Measurements from ENCODE around the gene KLRC2. TPM values are rescaled to one million over a fixed set of nuclear protein-coding genes. Genes with fewer than 3 reads are reported as not detected.
"Not testable (repeated sequence)": the region's sequence is repeated elsewhere in the genome, so short reads cannot be mapped to it uniquely, and the experiment has no call there.

The KLRC2 gene
- polyA plus RNA-seq (2012; ENCODE audit: insufficient read depth, insufficient read length), result not detected

GRCh38 chr12:10435816-10436215, at the start of gene KLRC2:
TSS of gene KLRC2 (minus strand) at chr12:10436010. CDS start at chr12:10435986, 24 bp downstream.
- H3K4me3 ChIP-seq (ENCODE audit: low read length); DNase-seq (ENCODE audit: low read depth, low spot score): not testable (repeated sequence)

GRCh38 chr12:10481901-10482300, 46.1 kb upstream of the KLRC2 start:
- DNase-seq (ENCODE audit: low read depth, low spot score); H3K4me3 ChIP-seq (ENCODE audit: low read length): not testable (repeated sequence)

- DNase-seq (ENCODE audit: low read depth, low spot score), result not testable (repeated sequence)
These were observed 37.0 kb upstream of the KLRC2 start for GRCh38 chr12:10472808-10473207.

GRCh38 chr12:10469701-10470100, 33.9 kb upstream of the KLRC2 start:
- no peak for DNase-seq (ENCODE audit: low read depth, low spot score)
- H3K4me3 ChIP-seq (ENCODE audit: low read length), result no peak overlapping the region

More at GRCh38 chr12:10472808-10473207, 37.0 kb upstream of the KLRC2 start:
- not testable (repeated sequence) for H3K4me3 ChIP-seq (ENCODE audit: low read length)

GRCh38 chr12:10466311-10466710, 30.5 kb upstream of the KLRC2 start:
- no peak for DNase-seq (ENCODE audit: low read depth, low spot score)
- H3K4me3 ChIP-seq (ENCODE audit: low read length), result no peak overlapping the region

- H3K4me3 ChIP-seq (ENCODE audit: low read length), result no peak overlapping the region
- no peak for DNase-seq (ENCODE audit: low read depth, low spot score)
These were observed 21.9 kb upstream of the KLRC2 start for GRCh38 chr12:10457760-10458159.

- H3K4me3 ChIP-seq (ENCODE audit: low read length), result no peak overlapping the region
- DNase-seq (ENCODE audit: low read depth, low spot score), result no peak
These were observed 21.0 kb upstream of the KLRC2 start for GRCh38 chr12:10456856-10457255.

GRCh38 chr12:10455766-10456165, 20.0 kb upstream of the KLRC2 start:
- no peak overlapping the region for H3K4me3 ChIP-seq (ENCODE audit: low read length)
- DNase-seq (ENCODE audit: low read depth, low spot score), result no peak

GRCh38 chr12:10454531-10454930, 18.7 kb upstream of the KLRC2 start:
- H3K4me3 ChIP-seq (ENCODE audit: low read length), result no peak overlapping the region
- DNase-seq (ENCODE audit: low read depth, low spot score), result no peak

GRCh38 chr12:10453156-10453555, 17.3 kb upstream of the KLRC2 start, which contains the start of gene KLRC1:
TSS of gene KLRC1 (minus strand) at chr12:10453377. CDS start at chr12:10451156, 2,221 bp downstream.
- DNase-seq (ENCODE audit: low read depth, low spot score), result no peak
- no peak within 1 kb of the TSS for H3K4me3 ChIP-seq (ENCODE audit: low read length)

GRCh38 chr12:10448236-10448635, 12.4 kb upstream of the KLRC2 start:
- DNase-seq (ENCODE audit: low read depth, low spot score), result no peak

GRCh38 chr12:10446052-10446451, 10.2 kb upstream of the KLRC2 start:
- DNase-seq (ENCODE audit: low read depth, low spot score); H3K4me3 ChIP-seq (ENCODE audit: low read length): not testable (repeated sequence)

More at GRCh38 chr12:10448236-10448635, 12.4 kb upstream of the KLRC2 start:
- H3K4me3 ChIP-seq (ENCODE audit: low read length), result no peak overlapping the region

GRCh38 chr12:10441144-10441543, 5.3 kb upstream of the KLRC2 start:
- H3K4me3 ChIP-seq (ENCODE audit: low read length); DNase-seq (ENCODE audit: low read depth, low spot score): not testable (repeated sequence)

- not testable (repeated sequence) for H3K4me3 ChIP-seq (ENCODE audit: low read length); DNase-seq (ENCODE audit: low read depth, low spot score)
These were observed 3.9 kb upstream of the KLRC2 start for GRCh38 chr12:10439608-10440274.

GRCh38 chr12:10437601-10438000, 1.8 kb upstream of the KLRC2 start:
- H3K4me3 ChIP-seq (ENCODE audit: low read length), result not testable (repeated sequence)

GRCh38 chr12:10430623-10431022, 5.2 kb downstream of the KLRC2 start:
- not testable (repeated sequence) for DNase-seq (ENCODE audit: low read depth, low spot score); H3K4me3 ChIP-seq (ENCODE audit: low read length)

More at GRCh38 chr12:10437601-10438000, 1.8 kb upstream of the KLRC2 start:
- not testable (repeated sequence) for DNase-seq (ENCODE audit: low read depth, low spot score)

- DNase-seq (ENCODE audit: low read depth, low spot score); H3K4me3 ChIP-seq (ENCODE audit: low read length): not testable (repeated sequence)
These were observed 9.9 kb downstream of the KLRC2 start for GRCh38 chr12:10425938-10426337.

GRCh38 chr12:10424260-10424899, 11.4 kb downstream of the KLRC2 start:
- not testable (repeated sequence) for H3K4me3 ChIP-seq (ENCODE audit: low read length); DNase-seq (ENCODE audit: low read depth, low spot score)

- DNase-seq (ENCODE audit: low read depth, low spot score); H3K4me3 ChIP-seq (ENCODE audit: low read length): not testable (repeated sequence)
These were observed 13.7 kb downstream of the KLRC2 start for GRCh38 chr12:10422159-10422558.

GRCh38 chr12:10420334-10420733, 15.5 kb downstream of the KLRC2 start, which contains the start of gene KLRC3:
TSS of gene KLRC3 (minus strand) at chr12:10420595. CDS start at chr12:10420550, 45 bp downstream.
- DNase-seq (ENCODE audit: low read depth, low spot score); H3K4me3 ChIP-seq (ENCODE audit: low read length): not testable (repeated sequence)

Measured in Jurkat, Clone E6-1 (cell line).